HG03159 (cell line): ENCODE data around the gene EFCAB7.

ENCODE experiments used
- ATAC-seq: cut with Tn5 transposase; IDR thresholded peaks from one replicate; pipeline ENCODE4 v1.9.1; 2021; ENCODE audit warnings: mild to moderate bottlenecking, moderate library complexity; ENCODE audit not compliant: unreplicated experiment

The EFCAB7 gene, protein sequence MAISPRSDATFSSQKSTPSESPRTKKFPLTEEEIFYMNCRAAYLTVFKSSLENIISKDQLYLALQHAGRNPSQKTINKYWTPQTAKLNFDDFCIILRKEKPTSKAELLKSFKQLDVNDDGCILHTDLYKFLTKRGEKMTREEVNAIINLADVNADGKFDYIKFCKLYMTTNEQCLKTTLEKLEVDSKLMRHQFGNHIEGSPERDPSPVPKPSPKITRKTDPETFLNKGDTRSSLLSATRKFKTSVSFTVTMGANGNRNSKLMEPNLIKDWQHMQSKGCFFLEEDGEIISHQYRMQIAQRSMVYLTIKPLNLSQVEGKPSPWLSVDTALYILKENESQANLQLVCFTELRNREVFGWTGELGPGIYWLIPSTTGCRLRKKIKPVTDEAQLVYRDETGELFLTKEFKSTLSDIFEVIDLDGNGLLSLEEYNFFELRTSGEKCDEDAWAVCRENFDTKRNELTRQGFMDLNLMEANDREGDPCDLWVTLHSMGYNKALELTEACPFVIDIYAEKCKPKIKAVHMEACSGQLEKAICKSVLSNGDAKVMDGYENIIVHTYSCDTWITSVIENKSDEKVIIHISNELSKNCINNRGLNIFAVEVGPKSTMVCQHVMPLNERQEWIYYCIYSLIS

DNA sequence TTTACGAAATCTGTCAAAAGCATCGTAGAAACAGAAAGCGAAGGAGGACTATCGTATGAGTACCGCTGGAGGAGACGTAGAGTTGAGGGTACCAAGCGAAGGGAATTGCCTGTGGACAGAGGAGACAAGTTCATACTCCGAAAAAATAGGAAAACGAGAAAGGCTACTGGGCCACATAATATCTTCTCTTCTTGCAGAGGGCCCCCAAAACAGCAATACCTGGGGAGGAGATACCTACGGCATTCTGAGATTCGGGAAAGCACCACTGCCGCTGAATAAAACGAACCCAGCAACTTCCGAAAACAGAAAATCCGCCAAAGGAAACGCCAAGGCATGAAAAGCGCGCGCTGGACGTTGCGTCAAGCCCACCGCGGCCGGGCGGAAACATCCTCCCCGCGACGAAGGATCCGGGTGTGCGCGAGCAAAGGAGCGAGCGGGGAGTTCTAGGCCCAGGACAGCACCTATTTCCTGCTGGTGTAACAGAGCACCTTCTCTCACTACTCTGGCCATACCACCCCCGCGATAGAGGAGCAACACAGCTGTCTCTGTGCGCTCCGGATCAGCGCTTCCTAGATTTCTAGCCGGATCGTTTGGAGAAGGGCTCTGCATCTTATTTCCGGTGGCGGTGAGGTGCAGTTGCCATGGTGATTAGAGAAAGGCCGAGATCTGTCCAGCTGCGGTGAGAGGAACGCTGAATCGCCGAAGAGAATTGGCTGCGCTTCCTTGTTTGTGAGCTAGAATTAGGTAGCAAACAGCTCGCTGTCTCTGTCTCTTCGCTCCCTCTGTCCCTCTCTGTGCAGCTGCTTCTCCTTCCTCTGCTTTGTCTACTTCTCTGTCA, at the start of gene EFCAB7, which contains the start of gene ITGB3BP:
Gene EFCAB7, plus strand, starts transcription at position 635 of the 838 bp plus-strand sequence. CDS start 2,048 bp downstream, outside the sequence.
Gene ITGB3BP, minus strand, starts transcription at position 335 of the 838 bp plus-strand sequence. Its CDS starts 92 bp downstream, at position 243.
- ATAC-seq: peak; percentile 88

DNA sequence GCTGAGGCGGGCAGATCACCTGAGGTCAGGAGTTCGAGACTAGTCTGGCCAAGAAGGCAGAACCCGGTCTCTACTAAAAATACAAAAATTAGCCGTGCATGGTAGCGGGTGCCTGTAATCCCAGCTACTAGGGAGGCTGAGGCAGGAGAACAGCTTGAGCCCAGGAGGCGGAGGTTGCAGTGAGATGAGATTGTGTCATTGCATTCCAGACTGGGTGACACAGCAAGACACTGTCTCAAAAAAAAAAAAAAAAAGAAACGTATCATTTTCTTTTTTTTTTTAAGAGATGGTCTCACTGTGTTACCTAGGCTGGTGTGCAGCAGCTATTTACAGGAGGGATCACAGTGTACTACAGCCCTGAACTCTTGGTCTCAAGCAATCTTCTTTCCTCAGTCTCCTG, 47.6 kb upstream of the EFCAB7 start:
- ATAC-seq: no peak

DNA sequence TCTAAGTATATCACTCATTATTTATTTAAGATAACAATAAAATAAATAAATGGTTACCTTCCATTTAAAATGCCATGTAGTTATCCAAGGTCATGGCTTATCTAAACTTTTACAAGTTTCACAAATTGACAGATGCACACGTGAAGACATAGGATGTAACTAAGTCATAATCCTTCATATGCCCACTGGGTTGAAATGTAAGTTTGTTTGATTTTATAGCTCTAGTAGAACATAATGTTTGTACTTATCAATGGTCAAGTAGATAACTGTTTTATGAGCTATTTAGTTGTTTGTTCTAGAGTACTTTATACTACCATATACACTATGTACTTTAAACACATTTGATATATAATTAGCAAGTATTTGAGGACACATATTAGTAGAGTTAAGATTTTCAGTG, 43.3 kb upstream of the EFCAB7 start:
- no peak for ATAC-seq

DNA sequence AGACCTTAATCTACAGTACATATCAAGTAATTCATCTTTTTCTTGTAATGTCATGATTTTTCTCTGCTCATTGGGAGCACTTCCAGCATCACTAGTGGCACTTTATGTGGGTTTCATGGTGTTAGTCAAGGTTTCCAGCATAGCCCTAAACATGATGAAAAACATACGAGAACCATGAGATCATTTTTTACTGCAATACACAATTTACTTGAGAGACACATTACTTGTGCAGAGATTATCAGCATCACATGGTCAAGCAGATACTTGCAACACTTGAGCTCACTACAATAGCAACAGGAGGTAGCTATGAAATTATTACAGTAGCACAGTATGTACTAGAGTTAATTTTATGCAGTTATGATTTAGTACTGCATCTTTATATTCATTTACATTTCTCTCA, 36.7 kb upstream of the EFCAB7 start:
- no peak for ATAC-seq

DNA sequence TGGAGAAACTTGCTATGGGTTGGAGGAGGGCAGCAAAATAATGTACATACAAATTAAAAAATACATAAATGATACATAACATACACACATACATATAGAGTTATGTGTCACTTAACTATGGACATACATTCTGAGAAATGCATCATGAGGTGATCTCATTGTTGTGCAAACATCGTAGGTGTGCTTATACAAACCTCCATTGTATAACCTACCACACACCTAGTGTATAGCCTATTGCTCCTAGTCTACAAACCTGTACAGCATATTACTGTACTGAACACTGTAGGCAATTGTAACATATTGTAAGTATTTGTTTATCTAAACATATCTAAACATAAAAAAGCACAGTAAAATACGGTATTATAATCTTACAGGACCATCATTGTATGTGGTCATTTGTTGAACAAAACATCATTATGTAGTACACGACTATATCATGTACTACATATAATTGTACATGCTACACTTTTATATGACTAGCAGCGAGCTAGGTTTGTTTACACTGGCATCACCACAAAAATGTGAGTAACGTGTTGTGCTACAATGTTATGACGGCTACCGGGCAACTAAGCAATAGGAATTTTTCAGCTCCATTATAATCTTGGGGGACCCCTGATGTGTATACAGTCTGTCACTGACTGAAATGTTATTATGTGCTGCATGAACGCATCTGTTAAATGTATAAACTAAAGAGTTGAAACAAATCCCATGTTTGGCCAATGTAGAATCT, 35.8 kb upstream of the EFCAB7 start:
- ATAC-seq: no peak

DNA sequence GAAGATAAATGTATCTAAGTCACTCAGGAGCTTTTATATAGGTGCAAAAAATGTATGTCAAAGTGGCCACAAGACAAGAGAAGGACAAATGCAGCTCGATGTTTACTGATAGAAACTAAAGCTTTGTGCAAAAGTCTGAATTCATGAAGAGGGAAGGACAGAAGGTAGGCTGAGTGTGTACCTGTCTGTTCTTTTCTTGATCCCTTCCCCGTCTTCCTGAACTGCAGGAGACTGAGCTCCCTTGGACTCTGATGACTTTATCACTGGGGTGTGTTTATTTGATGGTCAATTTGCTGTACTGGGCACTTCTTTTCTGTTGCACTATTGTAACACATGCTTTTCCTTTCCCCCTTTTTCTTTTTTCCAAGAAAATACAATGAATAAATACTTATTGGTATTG, 25.7 kb upstream of the EFCAB7 start:
- ATAC-seq: no peak

DNA sequence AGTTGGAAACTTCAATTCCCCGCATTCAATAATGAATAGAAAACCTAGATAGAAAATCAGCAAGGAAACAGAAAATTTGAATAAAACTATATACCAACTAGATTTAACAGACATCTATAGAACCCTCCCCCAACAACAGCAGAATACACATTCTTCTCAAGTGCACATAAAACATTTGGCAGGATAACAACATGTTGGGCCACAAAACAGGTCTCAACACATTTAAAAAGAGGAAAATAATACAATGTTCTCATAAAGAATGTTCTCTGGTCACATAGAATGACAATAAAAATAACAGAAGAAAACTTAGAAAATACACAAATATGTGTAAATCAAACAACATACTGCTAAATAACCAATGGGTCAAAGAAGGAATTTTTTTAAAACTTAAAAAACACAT, 25.2 kb upstream of the EFCAB7 start:
- no peak for ATAC-seq

DNA sequence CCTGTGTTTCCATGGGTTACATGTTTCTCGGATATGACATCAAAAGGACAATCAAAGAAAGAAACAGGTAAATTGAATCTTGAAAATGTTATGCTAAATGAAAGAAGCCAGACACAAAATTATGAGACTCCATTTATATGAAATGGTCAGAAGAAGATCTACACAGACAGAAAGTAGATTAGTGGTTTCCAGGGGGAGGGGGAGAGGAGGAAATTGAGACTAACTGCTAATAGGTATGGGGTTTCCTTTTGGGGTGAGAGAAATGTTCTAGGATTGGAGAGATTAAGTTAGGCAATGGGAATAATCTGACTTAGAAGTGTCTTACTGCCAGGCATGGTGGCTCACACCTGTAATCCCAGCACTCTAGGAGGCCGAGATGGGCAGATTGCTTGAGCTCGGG, 22.1 kb upstream of the EFCAB7 start:
- no peak for ATAC-seq

DNA sequence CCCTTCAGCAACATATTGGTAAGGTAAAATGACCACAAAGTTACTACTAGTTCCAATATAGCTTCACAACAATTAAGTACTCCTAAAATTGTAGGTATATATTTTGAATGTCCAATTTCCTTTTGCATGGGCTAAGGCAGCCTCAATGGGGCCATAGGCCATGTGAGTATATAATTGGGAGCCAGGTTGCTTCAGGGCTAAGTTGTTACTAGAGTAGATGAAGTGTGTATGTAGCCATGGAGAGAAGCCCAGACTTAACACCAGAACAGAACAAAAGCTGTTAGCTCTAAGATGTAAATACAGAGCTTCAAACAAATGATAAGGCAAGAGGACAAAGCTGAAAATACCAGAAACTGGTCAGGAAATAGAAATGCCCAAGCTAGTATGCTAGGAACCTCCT, 16.5 kb upstream of the EFCAB7 start:
- no peak for ATAC-seq

DNA sequence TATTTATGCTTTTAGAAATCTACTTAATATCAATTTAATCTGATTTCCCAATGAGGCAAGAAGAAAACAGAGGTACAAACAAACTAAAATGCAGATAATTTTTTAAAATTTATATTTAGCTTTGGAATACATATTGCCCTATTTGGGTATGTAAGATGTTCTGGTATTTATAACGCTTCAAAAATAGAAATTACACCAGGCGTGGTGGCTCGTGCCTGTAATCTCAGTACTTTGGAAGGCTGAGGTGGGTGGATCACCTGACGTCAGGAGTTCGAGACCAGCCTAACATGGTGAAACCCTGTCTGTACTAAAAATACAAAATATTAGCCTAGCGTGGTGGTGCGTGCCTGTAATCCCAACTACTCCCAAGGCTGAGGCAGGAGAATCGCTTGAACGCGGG, 13.6 kb upstream of the EFCAB7 start:
- ATAC-seq: no peak

DNA sequence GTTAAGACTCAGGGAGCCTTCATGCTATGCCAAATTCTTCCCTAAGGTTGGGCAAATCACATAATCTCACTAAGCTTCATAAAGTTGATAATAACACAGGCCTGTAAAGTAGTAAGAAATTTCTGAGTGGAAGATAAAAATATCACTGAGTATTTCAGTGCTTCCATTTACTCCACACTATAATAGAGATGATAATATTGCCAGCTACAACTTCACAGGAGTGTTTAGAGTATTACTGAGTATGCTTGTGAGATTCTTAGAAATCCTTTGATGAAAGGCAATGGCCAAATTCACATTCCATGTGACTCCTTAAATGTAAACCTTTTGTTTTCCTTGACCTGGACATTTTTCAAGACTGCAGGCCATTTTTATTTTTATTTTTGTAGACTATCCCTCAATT, 10.7 kb upstream of the EFCAB7 start:
- ATAC-seq: no peak

DNA sequence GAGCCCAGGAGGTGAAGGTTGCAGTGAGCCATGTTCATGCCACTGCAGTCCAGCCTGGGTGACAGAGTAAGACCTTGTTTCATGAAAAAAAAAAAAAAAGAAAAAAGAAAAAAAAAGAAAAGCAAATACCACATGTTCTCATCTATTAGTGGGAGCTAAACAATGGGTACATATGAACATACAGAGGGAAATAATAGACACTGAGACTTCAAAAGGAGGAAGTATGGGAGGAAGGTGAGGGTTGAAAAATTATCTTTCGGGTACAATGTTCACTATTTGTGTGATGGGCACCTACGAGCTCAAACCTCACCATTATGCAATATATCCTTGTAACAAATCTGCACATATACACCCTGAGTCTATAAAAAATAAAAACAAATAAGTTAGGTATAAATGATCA, 6.7 kb upstream of the EFCAB7 start:
- ATAC-seq: no peak

DNA sequence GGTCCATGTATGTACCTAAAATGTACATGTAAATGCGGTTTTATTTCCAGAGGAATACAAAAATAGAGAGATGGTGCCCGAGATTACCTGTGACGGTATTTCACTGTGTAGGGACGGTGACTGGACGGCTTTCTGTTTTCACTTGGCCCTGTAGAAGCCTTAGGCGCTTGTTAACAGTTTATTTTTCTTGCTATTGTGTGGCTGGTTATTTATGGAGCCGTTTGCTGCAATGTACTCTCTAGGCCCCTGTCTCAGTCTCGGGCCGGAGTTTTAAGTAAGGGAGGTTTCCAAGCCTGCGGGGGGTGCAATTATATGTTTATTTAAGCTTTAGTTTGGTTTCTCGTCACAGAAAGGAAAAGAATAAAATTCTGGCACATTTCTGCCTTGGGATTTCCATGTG, 413 bp downstream of the EFCAB7 start:
- peak; percentile 18 for ATAC-seq

DNA sequence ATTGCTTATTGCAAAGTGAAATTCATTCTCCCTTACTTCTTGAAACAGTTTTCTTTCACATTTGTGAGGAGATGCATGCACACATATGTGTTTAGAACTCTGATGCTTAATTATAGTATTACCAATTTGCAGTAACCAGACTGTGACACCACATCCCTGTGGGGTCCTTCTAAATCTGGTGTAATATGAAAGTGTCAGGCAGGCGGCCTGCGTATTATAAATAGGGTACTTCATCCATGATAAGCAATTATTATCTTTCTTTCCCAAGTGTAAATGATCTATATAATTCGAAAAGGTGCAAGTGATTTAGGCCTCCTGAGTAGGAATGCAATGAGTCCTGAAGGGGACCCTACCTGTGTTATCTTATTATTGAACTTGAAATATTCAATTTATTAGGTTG, 876 bp downstream of the EFCAB7 start:
- no peak for ATAC-seq

DNA sequence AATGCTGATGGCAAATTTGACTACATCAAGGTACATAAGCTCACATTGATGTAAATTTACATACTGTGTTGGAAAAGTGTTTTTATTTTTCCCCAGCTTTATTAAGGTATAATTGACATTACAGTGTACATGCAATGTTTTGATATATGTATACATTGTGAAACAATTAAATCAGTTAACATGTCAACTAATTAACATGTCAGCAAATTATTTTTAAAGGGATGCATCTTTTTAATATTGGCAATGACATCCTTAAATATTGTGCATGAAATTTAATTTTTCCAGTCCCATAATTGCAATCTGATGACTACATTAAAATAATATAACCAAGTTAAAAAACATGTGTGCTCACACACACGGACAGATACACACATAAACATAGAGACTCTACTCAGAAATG, 9.4 kb downstream of the EFCAB7 start:
- ATAC-seq: no peak

DNA sequence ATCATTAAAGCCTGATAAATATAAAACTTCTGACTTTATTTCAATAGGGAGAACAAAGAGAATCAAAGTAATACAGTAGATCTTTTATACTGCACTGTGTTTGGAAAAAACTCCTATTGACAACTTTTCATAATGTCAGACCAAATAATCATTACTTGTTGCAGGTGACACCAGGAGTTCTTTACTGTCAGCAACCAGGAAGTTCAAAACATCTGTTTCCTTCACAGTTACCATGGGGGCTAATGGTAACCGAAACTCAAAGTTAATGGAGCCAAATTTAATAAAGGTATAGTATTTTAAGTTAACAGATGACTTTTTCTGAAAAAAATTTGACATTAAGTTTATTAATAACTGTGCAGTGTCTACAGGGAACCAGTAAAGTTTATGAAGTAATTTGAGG, 10.6 kb downstream of the EFCAB7 start:
- ATAC-seq: no peak

DNA sequence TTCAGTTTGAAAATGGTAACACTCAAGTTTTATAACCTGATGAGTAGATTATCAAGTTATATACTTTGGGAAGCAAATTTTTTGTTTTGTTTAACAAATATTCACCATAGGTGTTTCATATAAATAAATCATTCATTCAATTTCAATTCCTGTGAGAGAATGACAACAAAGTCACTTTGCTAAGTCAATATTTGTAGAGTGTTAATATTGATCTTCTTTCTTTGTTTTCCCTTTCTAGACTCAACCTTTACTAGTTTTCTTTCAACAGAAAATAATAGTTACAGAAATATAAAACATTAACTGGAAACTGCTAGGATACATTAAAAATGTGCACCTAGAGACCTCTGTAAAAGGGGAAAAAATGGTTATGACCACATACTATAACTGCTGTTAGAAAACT, 11.1 kb downstream of the EFCAB7 start:
- ATAC-seq: no peak

DNA sequence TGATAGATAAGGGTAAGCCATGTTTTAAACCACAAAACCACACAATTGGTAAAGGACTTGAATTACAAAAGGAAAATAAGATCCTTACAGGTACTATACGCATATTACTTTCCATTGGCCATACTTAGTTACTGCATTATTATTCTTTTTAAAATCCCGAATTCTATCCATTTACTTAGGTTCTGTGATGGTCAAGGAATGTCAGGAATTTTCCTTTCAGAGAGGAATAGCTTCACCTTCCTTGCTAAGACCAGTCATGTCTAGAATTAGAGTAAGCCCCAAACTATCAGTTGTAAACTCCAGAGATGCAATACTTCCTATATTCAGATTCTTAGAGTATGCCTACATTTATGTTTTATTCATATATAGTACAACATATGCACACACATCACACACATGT, 13.7 kb downstream of the EFCAB7 start:
- ATAC-seq: no peak

DNA sequence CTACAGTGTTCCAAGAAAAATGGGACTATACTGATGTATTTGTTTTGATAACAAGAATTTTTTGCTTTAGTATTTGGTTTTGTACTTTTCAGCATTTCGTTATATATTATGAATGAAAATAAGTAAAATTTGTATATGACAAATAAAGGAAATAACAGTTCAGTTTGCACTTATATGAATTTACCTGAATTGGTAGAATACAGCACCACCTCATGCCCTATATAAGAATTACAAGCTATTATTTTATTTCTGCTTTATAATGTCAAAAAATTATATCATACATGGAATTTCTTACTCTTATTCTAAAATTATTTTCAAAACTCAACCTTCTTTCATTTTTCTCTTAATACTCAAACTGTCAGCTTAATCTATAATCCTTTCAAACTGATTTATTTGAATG, 14.6 kb downstream of the EFCAB7 start:
- ATAC-seq: no peak

DNA sequence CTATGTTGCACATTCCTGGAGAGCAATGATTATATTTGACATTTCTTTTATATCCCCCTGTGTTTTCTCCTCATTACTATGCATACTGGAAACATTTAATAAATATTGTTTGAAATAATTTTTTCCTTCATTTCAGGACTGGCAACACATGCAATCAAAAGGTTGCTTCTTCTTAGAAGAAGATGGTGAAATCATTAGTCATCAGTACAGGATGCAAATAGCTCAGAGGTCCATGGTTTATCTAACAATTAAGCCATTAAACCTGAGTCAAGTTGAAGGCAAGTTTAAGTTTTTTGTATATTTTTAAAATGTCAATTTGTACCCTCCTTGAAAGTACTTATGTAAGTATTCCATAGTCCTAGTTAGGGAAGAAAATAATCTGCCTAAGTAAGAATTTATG, 22.5 kb downstream of the EFCAB7 start:
- no peak for ATAC-seq
